Epithelial cell of proximal tubule (primary cell): Measurements from ENCODE around the gene KPNA1. TPM values are rescaled to one million over a fixed set of nuclear protein-coding genes. Genes with fewer than 3 reads are reported as not detected.
"Not testable (repeated sequence)": the region's sequence is repeated elsewhere in the genome, so short reads cannot be mapped to it uniquely, and the experiment has no call there.

ENCODE experiments used
- DNase-seq: peaks from one replicate; pipeline ENCODE4 v3.0.0-alpha.2; 2011; ENCODE audit warnings: low read depth
- H3K4me3 ChIP-seq: 2 replicates; pipeline ENCODE4 v1.5.1; 2011; ENCODE audit warnings: low read depth, mild to moderate bottlenecking, low read length
- CTCF ChIP-seq: conservative IDR thresholded peaks from 2 replicates; pipeline ENCODE4 v1.5.1; 2012; ENCODE audit warnings: low read depth, mild to moderate bottlenecking, low read length
- total RNA-seq: library from RNA; depleted of rRNA; stranded (reverse); fragments of >200 nt; gene quantifications from 2 replicates; pipeline ENCODE4 v1.2.3, GENCODE V29; 2015

Gene KPNA1
- total RNA-seq, 1 donor from 2014 or later = 14.8 TPM

- DNase-seq = no peak
- no peak for TF ChIP-seq CTCF
Measured at GRCh38 chr3:122461806-122462205, 52.9 kb downstream of the KPNA1 start.

DNA sequence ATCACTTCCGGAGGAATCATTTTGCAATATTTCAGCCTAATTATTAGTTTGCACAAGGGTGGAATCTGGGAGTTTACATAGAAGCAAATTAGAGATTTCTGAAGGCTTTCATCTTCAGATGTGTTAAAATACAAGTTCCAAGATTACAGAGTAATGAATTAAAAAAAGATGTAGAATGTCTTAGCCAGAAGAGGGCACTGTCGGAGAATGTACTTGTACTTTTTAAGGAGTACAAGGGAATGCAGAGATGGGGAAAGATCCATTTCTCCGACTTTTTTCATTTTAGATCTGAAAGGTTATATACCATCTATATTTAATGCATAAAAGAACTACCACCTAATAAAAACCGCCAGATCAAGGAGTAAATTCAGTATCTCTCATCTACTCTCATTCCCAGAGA, 55.7 kb downstream of the KPNA1 start:
- no peak for DNase-seq
- TF ChIP-seq CTCF = peak; percentile 51
- H3K4me3 ChIP-seq = no peak overlapping the region

More at GRCh38 chr3:122461806-122462205, 52.9 kb downstream of the KPNA1 start:
- H3K4me3 ChIP-seq = no peak overlapping the region

DNA sequence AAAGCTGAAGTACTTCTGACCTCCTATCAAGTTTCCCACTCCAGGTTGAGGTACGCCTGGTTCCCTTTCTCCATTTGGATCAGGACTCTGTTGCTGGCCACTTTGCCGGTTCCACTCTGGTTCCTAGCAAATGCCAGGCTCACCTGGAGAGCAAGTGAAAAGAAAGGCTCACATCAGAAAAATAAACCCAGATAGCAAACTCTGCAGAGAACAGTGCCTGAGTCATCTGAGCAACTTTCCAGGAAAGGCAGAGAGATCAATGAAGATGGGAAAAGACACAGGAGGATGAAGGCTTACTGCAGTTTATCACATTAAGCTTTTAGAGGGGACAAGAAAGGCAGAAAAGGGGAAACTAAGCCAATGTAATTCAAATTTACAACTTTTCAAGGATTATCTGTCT, 57.0 kb downstream of the KPNA1 start:
- no peak for TF ChIP-seq CTCF
- no peak overlapping the region for H3K4me3 ChIP-seq
- DNase-seq = no peak

DNA sequence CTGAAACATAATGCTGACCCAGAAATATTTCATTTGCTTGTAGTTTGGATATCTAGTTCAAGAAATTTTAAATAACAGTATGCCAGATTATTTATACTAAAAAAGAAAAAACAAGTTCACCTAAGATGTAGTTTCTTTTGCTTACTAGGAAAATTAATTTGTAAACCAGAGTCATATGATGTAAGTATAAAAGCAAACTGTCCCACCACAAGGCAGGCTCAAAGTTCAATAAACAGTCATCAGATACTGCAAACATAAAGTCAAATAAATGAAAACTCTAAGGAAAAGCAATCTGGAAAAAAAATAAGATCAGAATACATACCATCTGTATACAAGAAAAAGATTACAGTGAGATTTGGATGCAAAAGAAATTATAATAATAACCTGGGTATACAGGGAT, 58.7 kb downstream of the KPNA1 start:
- TF ChIP-seq CTCF = no peak
- H3K4me3 ChIP-seq = no peak overlapping the region
- no peak for DNase-seq

- no peak for TF ChIP-seq CTCF
- H3K4me3 ChIP-seq = no peak overlapping the region
- no peak for DNase-seq
Measured at GRCh38 chr3:122451371-122451770, 63.4 kb downstream of the KPNA1 start.

GRCh38 chr3:122448218-122448617, 66.5 kb downstream of the KPNA1 start:
- H3K4me3 ChIP-seq, DNase-seq: not testable (repeated sequence)

GRCh38 chr3:122444491-122444887, 70.2 kb downstream of the KPNA1 start:
- DNase-seq, H3K4me3 ChIP-seq: not testable (repeated sequence)

- DNase-seq, H3K4me3 ChIP-seq: not testable (repeated sequence)
Measured at GRCh38 chr3:122443762-122444490, 70.8 kb downstream of the KPNA1 start.

DNA sequence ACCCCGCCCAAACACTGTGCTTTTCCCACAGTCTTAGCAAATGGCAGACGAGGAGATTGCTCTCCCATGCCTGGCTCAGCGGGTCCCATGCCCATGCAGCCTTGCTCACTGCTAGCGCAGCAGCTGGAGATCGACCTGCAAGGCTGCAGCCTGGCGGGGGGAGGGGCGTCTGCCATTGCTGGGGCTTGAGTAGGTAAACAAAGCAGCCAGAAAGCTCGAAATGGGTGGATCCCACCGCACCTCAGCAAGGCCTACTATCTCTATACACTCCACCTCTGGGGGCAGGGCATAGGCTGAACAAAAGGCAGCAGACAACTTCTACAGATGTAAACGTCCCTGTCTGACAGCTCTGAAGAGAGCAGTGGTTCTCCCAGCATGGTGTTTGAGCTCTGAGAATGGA, 71.6 kb downstream of the KPNA1 start:
- DNase-seq = no peak
- no peak overlapping the region for H3K4me3 ChIP-seq
- no peak for TF ChIP-seq CTCF
